Calu3 (cell line): ENCODE measurements around the gene GSTK1. TPM values are rescaled to one million over a fixed set of nuclear protein-coding genes. Genes with fewer than 3 reads are reported as not detected.

Experiments
- BruUV-seq: library from RNA; stranded (reverse); fragments of 400-500 nt; replicated peaks from 2 replicates; lab custom pipeline; 2021; lab: Mats Ljungman, UMichigan
- CTCF ChIA-PET: fragments of 300-600 bp; sonication (Branson Sonifier 250); formaldehyde crosslinking; loops from one replicate; lab custom pipeline; 2022; ENCODE audit warnings: antibody characterized with exemption; lab: Charles Lee
- DNase-seq: peaks from one replicate; pipeline ENCODE4 v3.0.0; 2022
- H3K27ac Mint-ChIP-seq: one replicate; pipeline ENCODE4 v1.8.0; 2022; ENCODE audit warnings: mixed read lengths; ENCODE audit not compliant: unreplicated experiment
- H3K27me3 Mint-ChIP-seq: one replicate; pipeline ENCODE4 v1.8.0; 2022; ENCODE audit warnings: mixed read lengths; ENCODE audit not compliant: unreplicated experiment
- H3K36me3 Mint-ChIP-seq: one replicate; pipeline ENCODE4 v1.8.0; 2022; ENCODE audit warnings: mild to moderate bottlenecking, moderate library complexity, mixed read lengths; ENCODE audit not compliant: insufficient read depth, unreplicated experiment
- H3K4me1 Mint-ChIP-seq: one replicate; pipeline ENCODE4 v1.8.0; 2022; ENCODE audit warnings: mild to moderate bottlenecking, low read depth, mixed read lengths; ENCODE audit not compliant: unreplicated experiment
- H3K4me3 Mint-ChIP-seq: one replicate; pipeline ENCODE4 v1.8.0; 2022; ENCODE audit warnings: mild to moderate bottlenecking, low read depth, moderate library complexity, mixed read lengths; ENCODE audit not compliant: unreplicated experiment
- H3K9me3 Mint-ChIP-seq: one replicate; pipeline ENCODE4 v1.8.0; 2022; ENCODE audit warnings: low read depth, mixed read lengths; ENCODE audit not compliant: unreplicated experiment
- CTCF ChIP-seq: fragments of 200-600 bp; IDR thresholded peaks from one replicate; pipeline ENCODE4 v1.8.0; 2022; ENCODE audit warnings: antibody characterized with exemption; ENCODE audit not compliant: unreplicated experiment
- intact Hi-C: fragments of 100-400 bp; cut with micrococcal nuclease; formaldehyde crosslinking; loops from one replicate; pipeline ENCODE4 v1.10.0; 2022; ENCODE audit not compliant: unreplicated experiment
- total RNA-seq: library from RNA; stranded (reverse); gene quantifications from 2 replicates; pipeline ENCODE4 v1.2.3, GENCODE V29; 2022

Gene GSTK1
- total RNA-seq, 1 experiment from 2014 or later: 109 TPM

DNA sequence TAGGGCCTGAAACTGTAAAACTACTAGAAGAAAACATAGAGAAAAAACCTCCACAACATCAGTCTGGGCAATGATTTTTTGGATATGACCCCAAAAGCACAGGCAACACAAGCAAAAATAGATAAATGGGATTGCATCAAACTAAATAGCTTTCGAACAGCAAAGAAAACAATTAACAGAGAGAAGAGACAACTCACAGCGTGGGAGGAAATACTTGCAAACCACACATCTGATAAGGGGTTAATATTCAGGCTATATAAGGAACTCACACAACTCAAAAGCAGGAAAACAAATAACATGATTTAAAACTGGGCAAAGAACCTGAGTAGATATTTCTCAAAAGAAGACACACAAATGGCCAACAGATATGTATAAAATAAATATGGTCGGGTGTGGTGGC is 7.7 kb upstream of the GSTK1 start:
- DNase-seq: no peak
- TF ChIP-seq CTCF: no peak
- BruUV-seq: no TSS peak
- H3K27ac Mint-ChIP-seq: no peak overlapping the region
- H3K9me3 Mint-ChIP-seq: peaks cover 6% of the 10 kb centered on the region
- no peaks in the 10 kb centered on the region for H3K27me3 Mint-ChIP-seq
- H3K4me3 Mint-ChIP-seq: no peak overlapping the region
- H3K4me1 Mint-ChIP-seq: peaks cover 29% of the 10 kb centered on the region
- intact Hi-C loops: no loop called here
- CTCF ChIA-PET: interaction anchor here (1.8 kb wide), 1 partner anchor 15 kb away, joined by 5 read pairs; no protein-coding TSS in a partner anchor
- no peaks in the 10 kb centered on the region for H3K36me3 Mint-ChIP-seq

- TF ChIP-seq CTCF: no peak
- no peak overlapping the region for H3K27ac Mint-ChIP-seq
- peaks cover 6% of the 10 kb centered on the region for H3K9me3 Mint-ChIP-seq
- no peaks in the 10 kb centered on the region for H3K27me3 Mint-ChIP-seq
- peaks cover 29% of the 10 kb centered on the region for H3K4me1 Mint-ChIP-seq
- DNase-seq: no peak
- CTCF ChIA-PET: interaction anchor here (1.8 kb wide), 1 partner anchor 16 kb away, joined by 5 read pairs; no protein-coding TSS in a partner anchor
- no peak overlapping the region for H3K4me3 Mint-ChIP-seq
- no TSS peak for BruUV-seq
- intact Hi-C loops: no loop called here
- H3K36me3 Mint-ChIP-seq: no peaks in the 10 kb centered on the region
Measured at GRCh38 chr7:143256325-143256724, 6.9 kb upstream of the GSTK1 start.

DNA sequence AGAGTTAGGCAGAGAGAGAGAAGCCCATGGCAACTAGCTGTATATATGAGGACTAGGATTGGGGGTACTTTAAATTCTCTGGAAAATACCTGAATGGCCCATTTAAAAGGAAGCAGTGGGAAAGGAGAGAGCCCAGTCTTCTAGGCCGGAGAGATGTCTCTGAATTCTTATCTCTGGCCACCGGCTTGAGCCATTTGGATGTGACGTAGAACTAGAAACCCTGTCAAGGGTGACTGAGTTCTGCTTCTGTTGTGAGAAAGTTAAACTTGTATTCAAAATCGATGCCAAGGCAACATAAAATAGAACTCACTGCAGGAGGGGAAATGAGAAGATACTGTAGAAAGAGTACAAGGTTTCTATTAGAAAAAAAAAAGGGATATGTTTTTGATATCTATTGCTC is 6.3 kb upstream of the GSTK1 start:
- DNase-seq: no peak
- CTCF ChIA-PET: no interaction called here
- intact Hi-C loops: no loop called here
- H3K4me3 Mint-ChIP-seq: no peak overlapping the region
- no peak overlapping the region for H3K27ac Mint-ChIP-seq
- no peaks in the 10 kb centered on the region for H3K27me3 Mint-ChIP-seq
- H3K9me3 Mint-ChIP-seq: peaks cover 9% of the 10 kb centered on the region
- peaks cover 1% of the 10 kb centered on the region for H3K36me3 Mint-ChIP-seq
- peaks cover 29% of the 10 kb centered on the region for H3K4me1 Mint-ChIP-seq
- no TSS peak for BruUV-seq
- TF ChIP-seq CTCF: no peak

- Mint-ChIP-seq H3K36me3 (peaks cover 7% of the 10 kb centered on the region), H3K4me1 (peaks cover 29% of the 10 kb centered on the region), H3K4me3 (no peak overlapping the region), H3K27ac (no peak overlapping the region), H3K27me3 (no peaks in the 10 kb centered on the region), H3K9me3 (peaks cover 9% of the 10 kb centered on the region)
- BruUV-seq: no TSS peak
- no peak for DNase-seq
- no peak for TF ChIP-seq CTCF
- intact Hi-C loops: no loop called here
- CTCF ChIA-PET: no interaction called here
Measured at GRCh38 chr7:143257501-143257900, 5.7 kb upstream of the GSTK1 start.
